Measurements from ENCODE around the gene STARD5. TPM values are rescaled to one million over a fixed set of nuclear protein-coding genes. Genes with fewer than 3 reads are reported as not detected.

Gene STARD5
- total RNA-seq, 2 experiments from 2014 or later = 6.5 to 20.3 TPM

GRCh38 chr15:81357180-81357686 lies 33.3 kb upstream of the STARD5 start:
- Histone ChIP-seq H3K4me2 (ENCODE audit: low read length) (no peak overlapping the region), H3K9me3 (ENCODE audit: low read length) (no peaks in the 10 kb centered on the region), H3K79me2 (ENCODE audit: insufficient read depth, low read depth, low read length) (no peaks in the 10 kb centered on the region), H4K20me1 (ENCODE audit: insufficient read depth, low read length) (no peaks in the 10 kb centered on the region), H3K4me1 (ENCODE audit: insufficient read depth, low read length, poor library complexity, severe bottlenecking) (no peaks in the 10 kb centered on the region), H3K4me3 (ENCODE audit: low read depth, low read length, poor library complexity, severe bottlenecking) (no peak overlapping the region), H2AFZ (ENCODE audit: low read length) (no peak overlapping the region), H3K27ac (ENCODE audit: low read depth, low read length, poor library complexity, severe bottlenecking) (no peak overlapping the region), H3K9me2 (ENCODE audit: insufficient read depth, low read length) (no peaks in the 10 kb centered on the region; the same call in 1 of the 2 replicates), H3K36me3 (ENCODE audit: insufficient read depth, low read length) (no peaks in the 10 kb centered on the region)
- TF ChIP-seq, protein P1, sequence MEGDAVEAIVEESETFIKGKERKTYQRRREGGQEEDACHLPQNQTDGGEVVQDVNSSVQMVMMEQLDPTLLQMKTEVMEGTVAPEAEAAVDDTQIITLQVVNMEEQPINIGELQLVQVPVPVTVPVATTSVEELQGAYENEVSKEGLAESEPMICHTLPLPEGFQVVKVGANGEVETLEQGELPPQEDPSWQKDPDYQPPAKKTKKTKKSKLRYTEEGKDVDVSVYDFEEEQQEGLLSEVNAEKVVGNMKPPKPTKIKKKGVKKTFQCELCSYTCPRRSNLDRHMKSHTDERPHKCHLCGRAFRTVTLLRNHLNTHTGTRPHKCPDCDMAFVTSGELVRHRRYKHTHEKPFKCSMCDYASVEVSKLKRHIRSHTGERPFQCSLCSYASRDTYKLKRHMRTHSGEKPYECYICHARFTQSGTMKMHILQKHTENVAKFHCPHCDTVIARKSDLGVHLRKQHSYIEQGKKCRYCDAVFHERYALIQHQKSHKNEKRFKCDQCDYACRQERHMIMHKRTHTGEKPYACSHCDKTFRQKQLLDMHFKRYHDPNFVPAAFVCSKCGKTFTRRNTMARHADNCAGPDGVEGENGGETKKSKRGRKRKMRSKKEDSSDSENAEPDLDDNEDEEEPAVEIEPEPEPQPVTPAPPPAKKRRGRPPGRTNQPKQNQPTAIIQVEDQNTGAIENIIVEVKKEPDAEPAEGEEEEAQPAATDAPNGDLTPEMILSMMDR (conservative IDR thresholded peaks at IDR 0.05; ENCODE audit: low read length) = peak; percentile 33; the same call in 1 of the 2 replicates
- TF ChIP-seq EZH2phosphoT487 (IDR thresholded peaks at IDR 0.05; ENCODE audit: borderline replicate concordance, low read depth, low read length) = no peak
- CTCF ChIA-PET (ENCODE audit: unreplicated experiment) = no interaction called here
- BruUV-seq (replicated peaks) = no TSS peak
- POLR2A ChIA-PET = no interaction called here
- no peak for DNase-seq (ENCODE audit: low spot score)
- intact Hi-C loops (cut with micrococcal nuclease; ENCODE audit: unreplicated experiment) = no loop called here

- no TSS peak for BruUV-seq (replicated peaks)
- POLR2A ChIA-PET = interaction anchor here (1.2 to 1.5 kb wide), 2 partner anchors 15 to 90 kb away, joined by 3 to 4 read pairs; no protein-coding TSS in a partner anchor
- intact Hi-C loops (cut with micrococcal nuclease; ENCODE audit: unreplicated experiment) = no loop called here
These were observed 32.3 kb upstream of the STARD5 start for GRCh38 chr15:81356252-81356651.

DNA sequence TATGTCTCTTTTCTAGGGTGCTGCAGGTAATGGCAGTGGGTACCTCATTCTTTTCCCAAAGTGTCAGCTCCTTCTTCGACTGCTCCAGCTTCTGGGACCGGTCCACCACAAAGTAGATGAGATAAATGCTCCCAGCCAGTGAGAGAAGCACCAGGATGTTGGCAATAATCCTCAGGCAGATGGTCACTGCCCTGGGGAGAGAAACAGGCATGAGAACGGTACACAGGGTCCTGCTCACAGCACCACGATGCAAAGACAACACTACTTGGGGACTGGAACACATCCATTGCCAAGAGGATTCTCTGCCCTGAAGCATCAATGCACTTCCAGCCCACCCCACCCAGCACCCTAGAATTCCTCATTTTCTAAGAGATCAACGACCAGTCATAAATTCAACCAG lies 27.7 kb upstream of the STARD5 start:
- H3K27ac ChIP-seq (ENCODE audit: low read depth, low read length, poor library complexity, severe bottlenecking) = no peak overlapping the region
- DNase-seq (ENCODE audit: low spot score) = no peak
- CTCF ChIA-PET (ENCODE audit: unreplicated experiment) = no interaction called here
- no peak overlapping the region for H2AFZ ChIP-seq (ENCODE audit: low read length)
- no peaks in the 10 kb centered on the region for H3K4me1 ChIP-seq (ENCODE audit: insufficient read depth, low read length, poor library complexity, severe bottlenecking)
- no peaks in the 10 kb centered on the region for H3K9me2 ChIP-seq (ENCODE audit: insufficient read depth, low read length)
- TF ChIP-seq, protein P1 (conservative IDR thresholded peaks at IDR 0.05; ENCODE audit: low read length) = no peak
- TF ChIP-seq EZH2phosphoT487 (IDR thresholded peaks at IDR 0.05; ENCODE audit: borderline replicate concordance, low read depth, low read length) = no peak
- no peaks in the 10 kb centered on the region for H3K79me2 ChIP-seq (ENCODE audit: insufficient read depth, low read depth, low read length)
- H3K4me3 ChIP-seq (ENCODE audit: low read depth, low read length, poor library complexity, severe bottlenecking) = no peak overlapping the region
- no TSS peak for BruUV-seq (replicated peaks)
- POLR2A ChIA-PET = no interaction called here
- no peaks in the 10 kb centered on the region for H3K36me3 ChIP-seq (ENCODE audit: insufficient read depth, low read length)
- no peak overlapping the region for H3K4me2 ChIP-seq (ENCODE audit: low read length)
- no peaks in the 10 kb centered on the region for H3K9me3 ChIP-seq (ENCODE audit: low read length)
- intact Hi-C loops (cut with micrococcal nuclease; ENCODE audit: unreplicated experiment) = no loop called here
- H4K20me1 ChIP-seq (ENCODE audit: insufficient read depth, low read length) = no peaks in the 10 kb centered on the region

More at GRCh38 chr15:81356252-81356651, 32.3 kb upstream of the STARD5 start:
- Histone ChIP-seq H3K4me1 (ENCODE audit: insufficient read depth, low read length, poor library complexity, severe bottlenecking) (no peaks in the 10 kb centered on the region), H3K4me3 (ENCODE audit: low read depth, low read length, poor library complexity, severe bottlenecking) (no peak overlapping the region), H3K9me2 (ENCODE audit: insufficient read depth, low read length) (no peaks in the 10 kb centered on the region; the same call in 1 of the 2 replicates), H3K79me2 (ENCODE audit: insufficient read depth, low read depth, low read length) (no peaks in the 10 kb centered on the region), H3K27ac (ENCODE audit: low read depth, low read length, poor library complexity, severe bottlenecking) (no peak overlapping the region), H4K20me1 (ENCODE audit: insufficient read depth, low read length) (no peaks in the 10 kb centered on the region), H3K36me3 (ENCODE audit: insufficient read depth, low read length) (no peaks in the 10 kb centered on the region), H2AFZ (ENCODE audit: low read length) (no peak overlapping the region), H3K4me2 (ENCODE audit: low read length) (no peak overlapping the region), H3K9me3 (ENCODE audit: low read length) (no peaks in the 10 kb centered on the region)
- CTCF ChIA-PET (ENCODE audit: unreplicated experiment) = no interaction called here
- TF ChIP-seq, protein P1 (conservative IDR thresholded peaks at IDR 0.05; ENCODE audit: low read length) = no peak
- TF ChIP-seq EZH2phosphoT487 (IDR thresholded peaks at IDR 0.05; ENCODE audit: borderline replicate concordance, low read depth, low read length) = no peak
- DNase-seq (ENCODE audit: low spot score) = no peak
